A549 (cell line): Measurements from ENCODE around the gene GPM6B.

Experiments used
- CHD2 ChIP-seq: fragments of 150-350 bp; IDR thresholded peaks from 2 replicates; pipeline ENCODE4 v1.6.1; 2014; ENCODE audit warnings: low read length; ENCODE audit not compliant: partially characterized antibody
- PHF8 ChIP-seq: fragments of 200-600 bp; sonication (generic); IDR thresholded peaks from 2 replicates; pipeline ENCODE4 v1.6.1; 2016; ENCODE audit warnings: low read depth, mild to moderate bottlenecking, antibody characterized with exemption, moderate library complexity, borderline replicate concordance
- POLR2A ChIP-seq: IDR thresholded peaks from 2 replicates; pipeline ENCODE4 v1.6.1; 2012; ENCODE audit warnings: mild to moderate bottlenecking, low read length
- TF ChIP-seq, protein P1 (sequence below): fragments of >200 bp; sonication (Bioruptor Twin); formaldehyde crosslinking; IDR thresholded peaks from 3 replicates; pipeline ENCODE4 v1.5.1; 2016
- TF ChIP-seq, protein P2 (sequence below): fragments of 150-350 bp; IDR thresholded peaks from 2 replicates; pipeline ENCODE4 v1.6.1; 2014; ENCODE audit warnings: low read depth, mild to moderate bottlenecking, low read length

DNA sequence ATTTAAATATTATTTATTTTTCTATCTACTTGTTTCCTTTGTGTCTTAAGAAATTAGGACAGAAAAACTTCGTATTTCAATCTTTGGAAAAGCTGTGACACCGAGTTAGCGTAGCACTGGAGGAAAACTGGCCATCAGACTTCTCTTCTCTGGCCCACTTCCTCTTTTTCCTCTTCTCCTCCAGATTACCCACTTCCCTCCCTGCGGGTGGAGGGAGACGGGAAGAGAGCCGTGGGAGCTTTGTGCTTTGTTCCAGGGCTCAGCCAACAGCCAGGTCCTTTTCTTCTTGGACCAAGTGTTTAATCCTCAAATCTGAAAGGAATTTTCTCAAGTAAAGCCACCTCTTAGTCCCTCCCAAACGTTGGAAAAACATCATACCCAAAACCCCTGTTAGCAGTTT, 52.6 kb downstream of the GPM6B start:
- TF ChIP-seq, protein P1, sequence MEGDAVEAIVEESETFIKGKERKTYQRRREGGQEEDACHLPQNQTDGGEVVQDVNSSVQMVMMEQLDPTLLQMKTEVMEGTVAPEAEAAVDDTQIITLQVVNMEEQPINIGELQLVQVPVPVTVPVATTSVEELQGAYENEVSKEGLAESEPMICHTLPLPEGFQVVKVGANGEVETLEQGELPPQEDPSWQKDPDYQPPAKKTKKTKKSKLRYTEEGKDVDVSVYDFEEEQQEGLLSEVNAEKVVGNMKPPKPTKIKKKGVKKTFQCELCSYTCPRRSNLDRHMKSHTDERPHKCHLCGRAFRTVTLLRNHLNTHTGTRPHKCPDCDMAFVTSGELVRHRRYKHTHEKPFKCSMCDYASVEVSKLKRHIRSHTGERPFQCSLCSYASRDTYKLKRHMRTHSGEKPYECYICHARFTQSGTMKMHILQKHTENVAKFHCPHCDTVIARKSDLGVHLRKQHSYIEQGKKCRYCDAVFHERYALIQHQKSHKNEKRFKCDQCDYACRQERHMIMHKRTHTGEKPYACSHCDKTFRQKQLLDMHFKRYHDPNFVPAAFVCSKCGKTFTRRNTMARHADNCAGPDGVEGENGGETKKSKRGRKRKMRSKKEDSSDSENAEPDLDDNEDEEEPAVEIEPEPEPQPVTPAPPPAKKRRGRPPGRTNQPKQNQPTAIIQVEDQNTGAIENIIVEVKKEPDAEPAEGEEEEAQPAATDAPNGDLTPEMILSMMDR = no peak
- TF ChIP-seq, protein P2, sequence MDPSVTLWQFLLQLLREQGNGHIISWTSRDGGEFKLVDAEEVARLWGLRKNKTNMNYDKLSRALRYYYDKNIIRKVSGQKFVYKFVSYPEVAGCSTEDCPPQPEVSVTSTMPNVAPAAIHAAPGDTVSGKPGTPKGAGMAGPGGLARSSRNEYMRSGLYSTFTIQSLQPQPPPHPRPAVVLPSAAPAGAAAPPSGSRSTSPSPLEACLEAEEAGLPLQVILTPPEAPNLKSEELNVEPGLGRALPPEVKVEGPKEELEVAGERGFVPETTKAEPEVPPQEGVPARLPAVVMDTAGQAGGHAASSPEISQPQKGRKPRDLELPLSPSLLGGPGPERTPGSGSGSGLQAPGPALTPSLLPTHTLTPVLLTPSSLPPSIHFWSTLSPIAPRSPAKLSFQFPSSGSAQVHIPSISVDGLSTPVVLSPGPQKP = no peak
- TF ChIP-seq POLR2A = no peak
- TF ChIP-seq PHF8 = no peak
- TF ChIP-seq CHD2 = no peak
